ENCODE data around the gene CCR6. TPM values are rescaled to one million over a fixed set of nuclear protein-coding genes. Genes with fewer than 3 reads are reported as not detected.
"Not testable (repeated sequence)": the region's sequence is repeated elsewhere in the genome, so short reads cannot be mapped to it uniquely, and the experiment has no call there.

The CCR6 gene
- polyA plus RNA-seq, 1 experiment: not detected

DNA sequence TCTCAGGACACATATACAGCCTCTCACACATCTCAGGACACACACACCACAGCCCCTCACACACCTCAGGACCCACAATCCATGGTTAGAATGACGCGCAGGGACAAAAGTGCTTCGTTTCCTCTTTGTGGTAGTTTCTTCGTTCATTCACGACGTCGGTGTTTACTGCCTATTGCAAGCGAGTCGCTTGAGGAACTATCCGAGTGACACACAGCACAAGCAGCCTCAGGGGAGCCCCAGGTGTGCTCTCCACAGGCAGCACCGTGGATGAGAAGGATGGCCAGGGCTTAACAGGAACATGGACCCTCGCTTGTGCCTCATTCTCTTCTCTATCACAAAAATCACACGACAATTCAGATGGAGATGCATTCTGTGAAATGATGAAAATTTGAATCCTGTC lies 47.0 kb downstream of the CCR6 start:
- peaks cover 11% of the 10 kb centered on the region for H3K9me3 ChIP-seq (ENCODE audit: control insufficient read depth, insufficient read depth, low read length)
- POLR2A ChIA-PET; H3K4me3 ChIP-seq (ENCODE audit: low read depth, low read length); CTCF ChIA-PET; H3K27me3 ChIP-seq (ENCODE audit: control insufficient read depth, insufficient read depth, low read length); H3K27ac ChIP-seq (ENCODE audit: low read depth, low read length); DNase-seq (ENCODE audit: low read depth, low spot score): not testable (repeated sequence)

DNA sequence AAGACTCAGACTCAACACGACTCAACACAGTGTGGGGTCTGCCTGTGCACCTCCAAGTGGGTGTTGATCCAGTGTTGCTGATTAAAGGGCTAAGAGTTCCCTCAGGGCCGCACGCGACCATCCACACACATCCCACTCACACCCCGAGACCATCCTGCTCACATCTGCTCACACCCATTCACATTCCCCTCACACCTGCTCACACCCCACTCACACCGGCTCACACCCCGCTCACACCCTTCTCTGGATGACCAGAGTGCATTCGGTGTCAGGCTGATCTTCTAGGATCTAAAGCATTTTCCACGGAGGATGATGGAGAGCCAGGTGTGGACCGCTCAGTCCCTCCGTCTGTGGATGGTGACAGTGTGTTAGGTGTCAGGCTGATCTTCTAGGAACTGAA lies 48.4 kb downstream of the CCR6 start:
- CTCF ChIA-PET; H3K27me3 ChIP-seq (ENCODE audit: control insufficient read depth, insufficient read depth, low read length); DNase-seq (ENCODE audit: low read depth, low spot score); H3K4me3 ChIP-seq (ENCODE audit: low read depth, low read length); POLR2A ChIA-PET; H3K27ac ChIP-seq (ENCODE audit: low read depth, low read length): not testable (repeated sequence)
- H3K9me3 ChIP-seq (ENCODE audit: control insufficient read depth, insufficient read depth, low read length): peaks cover 11% of the 10 kb centered on the region

DNA sequence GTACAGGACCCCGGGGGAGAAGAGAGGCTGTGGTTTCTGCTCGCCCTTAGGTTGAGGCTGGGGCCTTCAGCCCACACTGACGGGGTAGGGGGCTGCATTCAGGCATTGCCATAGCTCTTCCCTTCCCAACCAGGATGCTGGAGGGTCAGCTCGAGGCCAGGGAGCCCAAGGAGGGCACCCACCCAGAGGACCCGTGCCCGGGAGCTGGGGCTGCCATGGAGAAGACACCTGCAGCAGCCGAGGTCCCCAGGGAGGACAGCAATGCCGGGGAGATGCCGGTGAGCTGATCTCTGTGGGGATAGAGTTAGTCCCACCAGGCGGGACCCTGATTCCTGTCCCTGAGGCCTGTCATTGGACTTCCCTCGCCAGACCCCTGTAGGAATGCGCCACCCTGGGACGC lies 49.1 kb downstream of the CCR6 start:
- CTCF ChIA-PET: not testable (repeated sequence)

DNA sequence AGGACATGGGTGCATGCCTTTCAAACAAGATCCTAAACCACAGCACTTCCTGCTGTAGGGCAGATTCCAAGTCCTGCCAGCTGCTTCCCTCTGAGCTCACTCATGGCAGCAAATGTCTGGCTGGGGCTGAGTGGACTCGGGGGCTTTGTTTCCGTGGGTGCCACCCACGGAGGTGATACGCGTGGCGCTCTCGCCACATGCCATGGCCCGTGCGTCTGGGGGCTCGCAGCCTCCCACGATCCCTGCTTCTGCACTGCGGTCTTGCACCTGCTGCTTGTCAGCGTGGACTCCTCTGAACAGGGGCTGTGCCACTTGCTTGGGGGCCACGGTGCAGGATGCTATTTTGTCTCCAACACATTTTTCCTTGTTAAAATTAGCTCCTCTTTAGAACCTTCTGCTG lies 54.4 kb downstream of the CCR6 start:
- DNase-seq (ENCODE audit: low read depth, low spot score); H3K4me3 ChIP-seq (ENCODE audit: low read depth, low read length); H3K27me3 ChIP-seq (ENCODE audit: control insufficient read depth, insufficient read depth, low read length); POLR2A ChIA-PET; H3K9me3 ChIP-seq (ENCODE audit: control insufficient read depth, insufficient read depth, low read length); CTCF ChIA-PET; H3K27ac ChIP-seq (ENCODE audit: low read depth, low read length): not testable (repeated sequence)

More for the DNA sequence above, 49.1 kb downstream of the CCR6 start:
- H3K27me3 ChIP-seq (ENCODE audit: control insufficient read depth, insufficient read depth, low read length); H3K4me3 ChIP-seq (ENCODE audit: low read depth, low read length); H3K27ac ChIP-seq (ENCODE audit: low read depth, low read length); POLR2A ChIA-PET; DNase-seq (ENCODE audit: low read depth, low spot score): not testable (repeated sequence)
- peaks cover 11% of the 10 kb centered on the region for H3K9me3 ChIP-seq (ENCODE audit: control insufficient read depth, insufficient read depth, low read length)

DNA sequence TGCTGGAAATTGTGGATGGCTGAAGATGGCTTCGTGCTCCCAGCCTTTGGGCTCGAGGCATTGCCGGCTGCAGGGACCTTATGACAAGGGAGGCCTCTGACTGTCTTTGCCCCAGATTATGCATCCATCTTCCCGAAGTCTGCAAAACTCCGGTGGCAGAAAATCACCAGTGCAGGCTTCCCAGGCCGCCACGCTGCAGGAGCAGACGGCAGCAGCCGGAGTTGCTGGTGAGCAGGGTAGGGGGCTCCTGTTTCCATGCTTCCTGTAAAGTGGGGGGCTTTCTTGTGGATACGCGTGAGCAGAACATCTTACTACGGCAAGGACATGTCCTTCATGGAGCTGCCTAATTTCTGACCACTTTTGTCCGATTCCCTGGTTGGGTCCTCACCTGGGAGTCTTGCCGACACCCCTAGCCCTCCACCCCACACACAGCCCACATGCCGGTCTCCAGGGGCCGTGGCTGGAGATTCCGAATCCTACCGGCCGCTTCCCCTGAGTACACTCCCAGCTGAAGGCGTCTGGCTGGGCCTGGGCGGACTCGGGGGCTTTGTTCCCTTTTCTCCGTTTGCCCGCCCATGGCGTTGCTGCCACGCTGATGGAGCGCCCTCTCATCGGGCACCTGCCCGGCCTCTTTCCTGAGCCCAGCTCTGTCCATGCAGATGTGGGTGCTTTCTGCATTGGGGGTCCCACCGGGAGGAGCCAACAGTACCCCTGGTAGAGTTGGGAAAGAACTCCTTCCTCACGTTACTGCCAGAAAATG lies 56.2 kb downstream of the CCR6 start:
- H3K27ac ChIP-seq (ENCODE audit: low read depth, low read length); H3K27me3 ChIP-seq (ENCODE audit: control insufficient read depth, insufficient read depth, low read length); CTCF ChIA-PET; DNase-seq (ENCODE audit: low read depth, low spot score); H3K9me3 ChIP-seq (ENCODE audit: control insufficient read depth, insufficient read depth, low read length); H3K4me3 ChIP-seq (ENCODE audit: low read depth, low read length); POLR2A ChIA-PET: not testable (repeated sequence)

DNA sequence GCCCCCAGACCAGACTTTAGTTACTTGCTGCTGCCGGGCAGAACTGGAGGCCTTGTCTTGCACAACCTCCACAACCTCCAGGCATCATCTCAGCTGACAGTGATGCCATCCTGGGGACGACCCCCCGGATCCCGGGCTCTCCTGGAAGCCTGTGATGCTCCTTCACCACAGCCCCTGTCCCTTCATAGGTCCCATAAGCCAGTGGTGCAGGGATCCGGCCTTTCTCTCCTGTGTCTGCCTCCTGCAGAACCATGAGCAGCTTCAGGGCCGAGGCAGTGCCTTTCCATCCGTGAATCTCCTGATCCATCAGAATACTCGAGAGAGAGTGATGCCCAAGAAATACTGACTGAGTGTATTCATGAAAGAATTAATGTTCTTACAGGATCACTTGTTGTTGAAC lies 57.2 kb downstream of the CCR6 start:
- H3K27ac ChIP-seq (ENCODE audit: low read depth, low read length); H3K4me3 ChIP-seq (ENCODE audit: low read depth, low read length); POLR2A ChIA-PET; H3K27me3 ChIP-seq (ENCODE audit: control insufficient read depth, insufficient read depth, low read length); DNase-seq (ENCODE audit: low read depth, low spot score); CTCF ChIA-PET; H3K9me3 ChIP-seq (ENCODE audit: control insufficient read depth, insufficient read depth, low read length): not testable (repeated sequence)

DNA sequence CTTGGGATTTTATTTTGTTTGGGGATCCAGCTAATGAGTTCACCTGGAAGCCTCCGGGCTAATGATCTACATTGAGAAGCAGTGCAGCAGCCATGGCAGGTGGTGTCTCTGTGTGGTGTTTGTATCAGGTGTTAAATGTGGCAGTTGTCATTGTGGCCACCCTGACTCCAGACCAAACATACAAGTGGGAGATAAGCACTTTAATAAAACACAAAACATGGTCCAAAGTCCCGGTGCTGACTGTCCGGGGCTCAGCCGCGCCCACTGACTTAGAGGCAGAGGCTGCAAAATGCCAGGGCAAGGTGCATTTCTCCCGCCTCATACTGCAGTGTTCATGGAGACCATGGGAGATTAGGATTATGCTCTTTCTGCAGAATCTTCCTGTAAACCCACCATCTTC lies 58.5 kb downstream of the CCR6 start:
- CTCF ChIA-PET; H3K27ac ChIP-seq (ENCODE audit: low read depth, low read length); DNase-seq (ENCODE audit: low read depth, low spot score); H3K9me3 ChIP-seq (ENCODE audit: control insufficient read depth, insufficient read depth, low read length); POLR2A ChIA-PET; H3K27me3 ChIP-seq (ENCODE audit: control insufficient read depth, insufficient read depth, low read length); H3K4me3 ChIP-seq (ENCODE audit: low read depth, low read length): not testable (repeated sequence)

DNA sequence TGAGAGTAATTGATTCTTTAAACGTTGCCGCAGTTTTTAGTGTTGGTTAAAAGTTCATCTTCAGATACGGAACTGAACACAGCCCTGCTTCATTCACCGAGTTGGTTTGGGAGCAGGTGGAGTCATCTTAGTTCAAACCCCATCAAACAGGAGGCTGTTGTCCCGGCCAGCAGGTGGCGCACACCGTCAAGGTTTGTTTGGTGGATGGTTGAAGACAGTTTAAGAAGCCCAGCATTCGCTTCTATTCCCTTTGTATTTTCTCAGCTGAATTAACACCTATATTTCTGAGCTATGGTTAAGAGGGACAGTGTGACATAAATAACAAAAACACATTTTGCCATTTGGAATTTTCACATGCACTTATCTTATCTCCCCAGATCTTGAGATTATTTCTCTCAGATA lies 60.0 kb downstream of the CCR6 start:
- DNase-seq (ENCODE audit: low read depth, low spot score); H3K9me3 ChIP-seq (ENCODE audit: control insufficient read depth, insufficient read depth, low read length); POLR2A ChIA-PET; H3K27me3 ChIP-seq (ENCODE audit: control insufficient read depth, insufficient read depth, low read length); H3K27ac ChIP-seq (ENCODE audit: low read depth, low read length); H3K4me3 ChIP-seq (ENCODE audit: low read depth, low read length); CTCF ChIA-PET: not testable (repeated sequence)

DNA sequence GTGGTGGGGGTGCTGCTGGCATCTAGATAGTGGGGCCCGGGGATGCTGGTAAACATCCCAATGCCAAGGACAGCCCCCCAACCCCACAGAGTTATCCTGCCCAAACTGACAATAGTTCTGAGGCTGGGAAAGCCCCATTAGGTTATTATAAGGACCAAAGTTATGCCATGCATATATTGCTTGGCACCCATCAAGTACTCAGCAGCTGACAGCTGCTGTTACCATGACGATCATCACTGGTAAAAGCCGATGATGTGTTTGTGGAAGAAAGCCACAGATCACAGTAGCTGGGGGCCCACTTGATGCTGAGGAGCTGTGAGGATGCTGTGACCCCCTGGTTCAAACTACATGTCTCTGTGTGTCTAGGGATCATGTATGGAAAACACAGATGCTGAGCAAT lies 62.2 kb downstream of the CCR6 start:
- H3K4me3 ChIP-seq (ENCODE audit: low read depth, low read length); H3K27ac ChIP-seq (ENCODE audit: low read depth, low read length); H3K27me3 ChIP-seq (ENCODE audit: control insufficient read depth, insufficient read depth, low read length); CTCF ChIA-PET; POLR2A ChIA-PET; H3K9me3 ChIP-seq (ENCODE audit: control insufficient read depth, insufficient read depth, low read length); DNase-seq (ENCODE audit: low read depth, low spot score): not testable (repeated sequence)

DNA sequence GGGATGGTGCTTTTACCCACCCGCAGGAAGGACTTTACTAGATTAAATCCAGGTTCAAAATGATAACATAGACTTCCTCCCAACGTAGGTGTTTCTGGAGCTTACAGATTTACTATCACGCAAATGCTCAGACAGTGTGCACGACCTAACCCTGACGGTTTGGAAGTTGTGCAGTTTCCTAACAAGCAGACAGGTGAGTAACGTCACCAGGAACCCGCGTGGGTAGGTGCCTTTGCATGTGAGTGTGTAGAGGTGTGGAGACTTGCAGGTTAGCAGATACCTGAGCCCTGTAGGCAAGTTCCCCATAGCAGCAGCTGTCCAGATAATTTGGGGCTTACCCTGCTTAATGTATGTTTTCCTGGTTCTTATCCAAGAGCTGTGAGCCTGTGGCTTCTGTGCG lies 64.4 kb downstream of the CCR6 start:
- CTCF ChIA-PET; H3K27me3 ChIP-seq (ENCODE audit: control insufficient read depth, insufficient read depth, low read length); POLR2A ChIA-PET; H3K4me3 ChIP-seq (ENCODE audit: low read depth, low read length); H3K9me3 ChIP-seq (ENCODE audit: control insufficient read depth, insufficient read depth, low read length); DNase-seq (ENCODE audit: low read depth, low spot score); H3K27ac ChIP-seq (ENCODE audit: low read depth, low read length): not testable (repeated sequence)

Other genes starting within 250 kb of the CCR6 start
- 25.2 and 28.0 TPM in 2 replicates for gene RNASET2, start 166.5 kb upstream of the CCR6 start, polyA plus RNA-seq (2011; rRNA removed)
- 12.7 and 21.4 TPM in 2 replicates for gene CEP43, start 123.7 kb upstream of the CCR6 start, polyA plus RNA-seq (2011; rRNA removed)
- gene GPR31, start 34.9 kb downstream of the CCR6 start, polyA plus RNA-seq (2011; rRNA removed): not detected in 2 replicates
- not detected in 2 replicates for gene UNC93A, start 168.2 kb downstream of the CCR6 start, polyA plus RNA-seq (2011; rRNA removed)
- gene TTLL2, start 202.0 kb downstream of the CCR6 start, polyA plus RNA-seq (2011; rRNA removed): not detected in 2 replicates

All from AG04450 (cell line).